NCI-H128 (cell line): ENCODE data around the gene ACOX3.
"Not testable (repeated sequence)": the region's sequence is repeated elsewhere in the genome, so short reads cannot be mapped to it uniquely, and the experiment has no call there.

Experiments
- DNase-seq: peaks from one replicate; lab custom pipeline; 2025; ENCODE audit not compliant: unreplicated experiment; lab: John Stamatoyannopoulos, UW

Gene ACOX3

DNA sequence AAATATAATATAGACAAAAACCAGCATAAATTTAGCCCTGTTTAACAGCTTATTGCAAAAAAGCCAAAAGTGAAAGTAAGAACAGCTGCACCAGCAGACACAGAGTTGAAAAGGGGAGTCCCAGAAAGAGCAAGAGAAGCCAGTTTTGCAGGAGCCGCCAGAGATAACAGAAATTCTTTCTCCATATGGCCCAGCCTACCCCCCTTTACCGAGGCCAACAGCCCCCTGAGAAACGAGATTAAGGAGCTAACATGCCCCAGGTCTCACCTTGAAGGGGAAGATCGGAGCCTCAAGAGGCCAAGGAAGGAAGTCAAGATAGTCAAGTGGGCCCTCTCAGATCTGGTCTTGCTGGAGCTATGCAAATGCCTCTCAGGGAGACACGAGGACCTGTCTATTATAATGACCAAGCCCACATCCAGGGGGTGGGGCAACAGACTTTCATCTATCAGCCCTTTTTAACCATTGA lies 4.8 kb downstream of the ACOX3 start:
- DNase-seq, result no peak

DNA sequence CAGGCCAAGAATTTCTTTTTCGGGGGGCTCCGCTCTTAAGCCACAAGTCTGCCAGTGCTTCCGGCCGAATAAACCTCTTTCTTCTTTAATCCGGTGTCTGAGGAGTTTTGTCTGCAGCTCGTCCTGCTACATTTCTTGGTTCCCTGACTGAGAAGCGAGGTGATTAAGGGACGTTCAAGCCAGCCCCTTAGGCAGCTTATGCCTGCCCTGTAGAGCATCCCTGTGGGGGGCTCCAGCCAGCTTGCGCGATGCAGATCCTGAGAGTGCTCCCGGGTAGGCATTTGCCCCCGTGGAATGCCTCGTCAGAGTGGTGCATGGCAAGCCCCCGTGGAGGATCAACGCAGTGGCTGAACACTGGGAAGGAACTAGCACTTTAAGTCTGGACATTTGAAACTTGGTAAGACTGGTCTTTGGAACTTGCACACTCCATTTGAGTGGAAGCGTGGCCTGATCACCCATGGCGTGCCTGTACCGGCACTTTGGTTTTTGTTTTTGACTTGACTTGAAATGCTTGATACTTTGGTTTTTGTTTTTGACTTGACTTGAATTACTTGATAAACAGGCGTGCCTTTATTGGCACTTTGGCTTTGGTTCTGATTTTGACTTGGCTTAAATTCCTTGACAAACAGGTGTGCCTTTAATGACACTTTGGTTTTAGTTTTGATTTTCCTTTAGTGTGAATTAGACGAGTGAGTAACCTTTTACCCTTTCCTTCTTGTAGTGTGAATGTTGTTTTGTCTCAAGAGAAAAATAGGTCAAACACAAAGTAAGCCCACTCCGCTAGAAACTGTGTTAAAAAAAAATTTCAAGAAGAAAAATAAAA lies 6.1 kb downstream of the ACOX3 start:
- no peak for DNase-seq

- no peak for DNase-seq
Observed at GRCh38 chr4:8433136-8433535, 7.4 kb downstream of the ACOX3 start.

- no peak for DNase-seq
Observed at GRCh38 chr4:8431553-8431952, 9.0 kb downstream of the ACOX3 start.

DNA sequence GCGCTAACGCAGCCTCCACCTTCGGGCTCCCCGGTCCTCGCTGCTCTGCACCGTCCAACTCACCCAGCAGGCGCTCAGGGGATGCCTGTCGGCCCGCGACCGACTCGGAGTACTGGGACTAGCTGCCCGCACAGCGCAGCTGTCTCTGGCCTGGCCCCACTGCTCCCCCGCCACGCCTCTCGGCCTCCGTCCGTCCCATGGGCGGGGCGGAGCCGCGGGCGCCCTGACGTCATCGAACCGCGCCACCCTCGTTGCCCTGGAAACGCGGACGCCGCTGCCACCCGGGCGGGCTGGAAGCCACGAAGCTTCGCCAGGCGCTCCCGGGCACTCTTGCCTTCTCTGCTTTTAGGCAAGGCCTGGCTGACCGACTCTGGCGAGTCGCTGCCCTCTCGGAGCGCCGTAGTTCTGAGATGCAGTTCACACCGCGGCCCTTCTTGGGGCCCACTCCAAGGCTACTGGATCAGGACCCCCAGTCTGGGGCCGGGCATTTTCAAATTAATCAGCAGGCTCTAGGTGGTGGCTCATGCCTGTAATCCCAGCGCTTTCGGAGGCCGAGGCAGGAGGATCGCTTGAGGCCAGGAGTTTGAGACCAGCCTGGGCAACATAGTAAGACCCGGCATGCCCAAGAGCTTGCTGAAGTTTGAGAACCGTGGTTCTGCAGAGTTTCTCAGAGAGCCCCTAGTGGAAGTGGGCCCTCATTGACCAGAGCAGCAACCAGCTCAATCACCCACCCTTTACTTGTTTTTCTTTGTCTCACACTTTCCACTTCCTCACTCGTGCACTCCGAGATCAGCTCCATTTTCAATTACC lies 12.0 kb downstream of the ACOX3 start:
- peak; percentile 56 for DNase-seq

DNA sequence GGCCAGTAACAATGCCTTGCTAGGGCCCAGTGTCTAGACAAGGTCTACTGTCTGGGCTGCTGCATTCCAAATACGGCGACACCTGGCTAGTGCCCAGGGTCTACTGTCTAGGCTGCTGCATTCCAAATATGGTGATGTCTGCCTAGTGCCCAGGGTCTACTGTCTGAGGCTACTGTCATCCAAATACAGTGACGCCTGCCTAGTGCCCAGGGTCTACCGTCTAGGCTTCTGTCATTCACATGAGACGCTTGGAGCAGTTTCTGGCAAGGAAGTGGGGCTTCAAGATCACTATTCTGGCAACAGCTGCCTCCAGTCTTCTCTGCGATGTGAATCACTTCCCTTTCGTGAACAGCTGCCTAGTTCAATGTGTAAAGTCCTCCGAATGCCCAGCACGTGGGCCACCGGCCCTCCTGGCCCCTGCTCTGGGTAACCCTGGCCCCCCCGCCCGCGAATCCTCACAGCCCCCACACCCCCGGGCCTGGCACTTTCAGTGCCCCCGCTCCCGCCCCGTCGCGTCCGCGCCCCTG lies 12.7 kb downstream of the ACOX3 start:
- DNase-seq, result no peak

GRCh38 chr4:8427262-8427661 lies 13.3 kb downstream of the ACOX3 start:
- no peak for DNase-seq

- no peak for DNase-seq
Observed at GRCh38 chr4:8422786-8423185, 17.7 kb downstream of the ACOX3 start.

- DNase-seq, result no peak
Observed at GRCh38 chr4:8422327-8422726, 18.2 kb downstream of the ACOX3 start.

DNA sequence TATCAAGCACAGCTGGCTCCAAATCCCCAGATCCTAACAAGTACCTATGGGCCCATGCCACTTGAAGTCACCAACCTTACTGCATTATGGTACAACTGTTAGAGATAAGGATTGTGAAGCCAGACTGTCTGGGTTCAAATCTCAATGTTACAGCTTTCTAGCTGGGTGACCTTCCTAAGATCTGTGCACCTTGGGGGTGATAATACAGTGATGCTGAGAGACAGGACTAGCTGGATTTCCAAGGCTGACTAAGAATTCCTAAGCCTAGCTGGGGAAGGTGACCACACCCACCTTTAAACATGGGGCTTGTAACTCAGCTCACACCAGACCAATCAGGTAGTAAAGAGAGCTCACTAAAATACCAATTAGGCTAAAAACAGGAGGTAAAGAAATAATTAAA lies 20.4 kb downstream of the ACOX3 start:
- not testable (repeated sequence) for DNase-seq

- DNase-seq, result no peak
Observed at GRCh38 chr4:8419222-8420041, 21.1 kb downstream of the ACOX3 start.

GRCh38 chr4:8417071-8417614 lies 23.4 kb downstream of the ACOX3 start:
- DNase-seq, result no peak

DNA sequence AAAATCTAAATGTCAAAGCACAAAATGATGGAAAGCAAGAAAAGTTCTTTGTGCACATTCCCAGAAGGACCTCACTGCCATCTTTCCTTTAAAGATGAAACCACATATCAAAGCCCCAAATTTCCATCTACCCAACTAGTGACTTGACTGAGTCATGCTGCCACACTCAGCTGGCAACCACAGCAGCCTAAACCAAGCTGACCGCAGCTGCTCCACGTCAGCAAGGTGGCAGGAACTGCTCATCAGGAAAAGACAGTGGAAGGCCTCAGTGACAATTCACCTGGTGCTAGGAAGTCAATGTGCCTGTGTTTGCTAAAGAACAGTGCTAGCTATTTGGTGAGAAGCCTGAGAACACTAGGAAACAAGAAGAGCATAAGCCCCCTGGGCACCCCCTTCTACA lies 26.1 kb downstream of the ACOX3 start:
- DNase-seq, result no peak

GRCh38 chr4:8412288-8412687 lies 28.2 kb downstream of the ACOX3 start:
- no peak for DNase-seq

GRCh38 chr4:8411351-8412180 lies 29.0 kb downstream of the ACOX3 start:
- no peak for DNase-seq

DNA sequence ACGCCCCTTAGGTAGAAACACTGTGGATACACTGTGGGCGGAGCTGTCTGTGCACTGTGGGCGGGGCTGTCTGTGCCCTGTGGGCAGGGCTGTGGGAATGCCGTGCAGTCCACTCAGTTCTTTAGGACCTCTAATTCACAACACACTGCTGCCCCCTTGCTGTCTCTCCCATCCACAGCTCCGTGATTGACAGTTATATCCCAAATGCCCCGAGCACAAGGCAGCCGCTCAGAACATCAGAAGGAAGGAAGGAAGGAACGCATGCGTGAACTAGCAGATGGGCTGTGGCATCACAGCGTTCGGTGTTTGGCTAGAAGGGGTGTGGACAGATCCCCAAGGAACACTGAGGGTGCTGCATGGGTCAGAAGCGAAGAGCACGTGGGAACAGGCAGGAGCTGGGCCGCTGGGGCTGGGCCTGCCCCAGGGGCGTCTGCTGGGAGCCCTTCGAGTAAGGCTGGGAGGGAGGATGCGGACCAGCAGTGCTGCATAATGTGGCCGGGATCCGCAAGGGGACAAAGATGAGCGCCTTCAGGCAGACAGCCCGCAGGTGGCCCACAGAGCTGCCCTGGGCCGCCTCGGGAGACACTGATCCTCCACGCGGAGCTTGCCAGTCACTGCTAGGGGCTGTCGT lies 29.8 kb downstream of the ACOX3 start:
- no peak for DNase-seq

- no peak for DNase-seq
Observed at GRCh38 chr4:8410066-8410625, 30.4 kb downstream of the ACOX3 start.

DNA sequence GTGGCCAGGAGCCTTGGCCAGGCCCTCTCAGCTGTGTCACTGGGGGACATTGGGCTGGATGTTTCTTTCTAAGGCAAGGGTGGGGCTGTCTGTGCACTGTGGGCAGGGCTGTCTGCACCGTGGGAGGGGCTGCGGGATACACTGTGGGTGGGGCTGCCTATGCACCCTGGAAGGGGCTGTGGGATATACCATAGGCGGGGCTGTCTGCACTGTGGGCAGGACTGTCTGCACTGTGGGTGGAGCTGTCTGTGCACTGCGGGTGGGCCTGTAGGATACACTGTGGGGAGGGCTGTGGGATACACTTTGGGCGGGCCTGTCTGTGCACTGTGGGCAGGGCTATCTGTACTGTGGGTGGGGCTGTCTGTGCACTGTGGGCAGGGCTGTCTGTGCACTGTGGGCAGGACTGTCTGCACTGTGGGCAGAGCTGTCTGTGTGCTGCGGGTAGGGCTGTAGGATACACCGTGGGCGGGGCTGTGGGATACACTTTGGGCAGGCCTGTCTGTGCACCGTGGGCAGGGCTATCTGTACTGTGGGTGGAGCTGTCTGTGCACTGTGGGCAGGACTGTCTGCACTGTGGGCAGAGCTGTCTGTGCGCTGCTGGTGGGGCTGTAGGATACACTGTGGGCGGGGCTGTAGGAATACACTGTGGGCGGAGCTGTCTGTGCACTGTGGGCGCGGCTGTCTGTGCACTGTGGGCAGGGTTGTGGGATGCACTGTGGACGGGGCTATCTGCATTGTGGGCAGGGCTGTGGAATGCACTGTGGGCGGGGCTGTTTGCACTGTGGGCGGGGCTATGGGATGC lies 31.1 kb downstream of the ACOX3 start:
- no peak for DNase-seq
